Right ventricle myocardium inferior (tissue), 1 donor: ENCODE data around the gene ZNF689. TPM values are rescaled to one million over a fixed set of nuclear protein-coding genes. Genes with fewer than 3 reads are reported as not detected.
"Not testable (repeated sequence)": the region's sequence is repeated elsewhere in the genome, so short reads cannot be mapped to it uniquely, and the experiment has no call there.

ENCODE experiments used
- ATAC-seq: fragments of 200-7000 bp; cut with Tn5 transposase; one replicate; pipeline ENCODE4 v1.9.1; 2020; ENCODE audit warnings: mild to moderate bottlenecking, moderate library complexity
- DNase-seq: peaks from one replicate; pipeline ENCODE4 v3.0.0; 2021; ENCODE audit errors: missing footprints
- intact Hi-C: fragments of 100-400 bp; cut with DNase I; formaldehyde crosslinking; loops from one replicate; pipeline ENCODE4 v1.11.0; 2022
- total RNA-seq: library from RNA; stranded (reverse); fragmentation: NEBNext Ultra II Directional; extraction: Animal tissue kit (Norgen Biotek cat#: 25700); gene quantifications from one replicate; pipeline ENCODE4 v1.2.1, GENCODE V29; 2021
- donor health status: DM: no; HTN: yes; CAD: no; lungs with severe emphysema.

Gene ZNF689
- total RNA-seq, 1 donor from 2014 or later, result 4.2 TPM

- DNase-seq, result no peak
These were observed 5.0 kb downstream of the ZNF689 start for GRCh38 chr16:30605158-30605557.

GRCh38 chr16:30604316-30604947 is 5.8 kb downstream of the ZNF689 start:
- DNase-seq, result no peak
- ATAC-seq, result peak; percentile 3
- intact Hi-C loops, result no loop called here

More at GRCh38 chr16:30605158-30605557, 5.0 kb downstream of the ZNF689 start:
- ATAC-seq, result no peak
- intact Hi-C loops, result no loop called here

GRCh38 chr16:30603945-30604315 is 6.3 kb downstream of the ZNF689 start:
- intact Hi-C loops, result no loop called here
- DNase-seq, result no peak
- peak; percentile 38 for ATAC-seq

GRCh38 chr16:30602616-30603277 is 7.4 kb downstream of the ZNF689 start:
- DNase-seq (no peak), ATAC-seq (no peak)
- intact Hi-C loops, result no loop called here

GRCh38 chr16:30601966-30602365 is 8.2 kb downstream of the ZNF689 start:
- intact Hi-C loops, result no loop called here
- DNase-seq (no peak), ATAC-seq (no peak)

- intact Hi-C loops, result no loop called here
- DNase-seq, result no peak
- ATAC-seq, result no peak
These were observed 9.3 kb downstream of the ZNF689 start for GRCh38 chr16:30600929-30601328.

GRCh38 chr16:30600215-30600614 is 10.0 kb downstream of the ZNF689 start:
- ATAC-seq (no peak), DNase-seq (no peak)
- intact Hi-C loops, result no loop called here

- intact Hi-C loops, result no loop called here
- DNase-seq (no peak), ATAC-seq (no peak)
These were observed 17.3 kb downstream of the ZNF689 start for GRCh38 chr16:30592871-30593270.

GRCh38 chr16:30590869-30591268 is 19.3 kb downstream of the ZNF689 start:
- intact Hi-C loops, DNase-seq, ATAC-seq: not testable (repeated sequence)

GRCh38 chr16:30589582-30589981 is 20.6 kb downstream of the ZNF689 start:
- not testable (repeated sequence) for DNase-seq, ATAC-seq
- intact Hi-C loops, result loop anchor here (5.0 kb wide), 2 partner anchors 103 to 157 kb away; partner anchors contain the start of gene DCTPP1

GRCh38 chr16:30588651-30589050 is 21.5 kb downstream of the ZNF689 start:
- intact Hi-C loops, result loop anchor here (5.0 kb wide), 2 partner anchors 104 to 156 kb away; partner anchors contain the start of gene DCTPP1
- no peak for ATAC-seq
- no peak for DNase-seq

GRCh38 chr16:30585400-30586191 is 24.6 kb downstream of the ZNF689 start, which contains the start of gene ZNF785:
ZNF785 (minus strand) TSS chr16:30585697; CDS start chr16:30585611, 86 bp downstream.
- intact Hi-C loops, result loop anchor here (2.0 to 5.0 kb wide), 3 partner anchors 43 to 153 kb away; partner anchors contain the start of gene DCTPP1

GRCh38 chr16:30585022-30585399 is 25.2 kb downstream of the ZNF689 start:
- intact Hi-C loops, result loop anchor here (2.0 to 5.0 kb wide), 3 partner anchors 44 to 153 kb away; partner anchors contain the start of gene DCTPP1
- DNase-seq, result no peak
- peak; percentile 17 for ATAC-seq

More at GRCh38 chr16:30585400-30586191, 24.6 kb downstream of the ZNF689 start, which contains the start of gene ZNF785:
- DNase-seq, result peak; percentile 97
- peak; percentile 99 for ATAC-seq

- no peak for ATAC-seq
- intact Hi-C loops, result no loop called here
These were observed 27.4 kb downstream of the ZNF689 start for GRCh38 chr16:30582611-30583340.

GRCh38 chr16:30581457-30581856 is 28.7 kb downstream of the ZNF689 start:
- intact Hi-C loops, result no loop called here
- ATAC-seq (no peak), DNase-seq (no peak)

More at GRCh38 chr16:30582611-30583340, 27.4 kb downstream of the ZNF689 start:
- no peak for DNase-seq

- ATAC-seq, result no peak
- no peak for DNase-seq
- intact Hi-C loops, result loop anchor here (5.0 kb wide), 2 partner anchors 78 to 127 kb away; partner anchors contain the start of genes PRR14 and SEPHS2
These were observed 35.5 kb downstream of the ZNF689 start for GRCh38 chr16:30574678-30575077.

- intact Hi-C loops, result loop anchor here (1.0 to 5.0 kb wide), 3 partner anchors 36 to 124 kb away; partner anchors contain the start of genes PRR14 and SEPHS2
- peak; percentile 95 for DNase-seq
- ATAC-seq, result peak; percentile 92
These were observed 38.5 kb downstream of the ZNF689 start, which contains the start of gene ZNF688 for GRCh38 chr16:30571445-30572322. ZNF688 (minus strand) TSS chr16:30571714; CDS start chr16:30571629, 85 bp downstream.
